Gastroesophageal sphincter (tissue), 4 donors: ENCODE results near the gene PRR36. TPM values are rescaled to one million over a fixed set of nuclear protein-coding genes. Genes with fewer than 3 reads are reported as not detected.

ENCODE experiments used
- ATAC-seq: fragments of 150-250 bp; one replicate; pipeline ENCODE4 v1.9.1; 2016; ENCODE audit warnings: mild to moderate bottlenecking, moderate library complexity
- H3K27ac ChIP-seq, 4 donors: fragments of 200-600 bp; sonication (generic) in 3 of 4; 1 replicate in 3 of 4; 2 replicates in 1 of 4; pipeline ENCODE4 v1.5.1; 2016 to 2019
- H3K27me3 ChIP-seq: fragments of 200-600 bp; sonication (generic); one replicate; pipeline ENCODE4 v1.5.1; 2019
- H3K36me3 ChIP-seq, 2 donors: fragments of 200-600 bp; sonication (generic); one replicate each; pipeline ENCODE4 v1.5.1; 2019; ENCODE audit warnings: control low read depth in 1 of 2
- H3K4me1 ChIP-seq, 3 donors: fragments of 200-600 bp; sonication (generic); 1 replicate in 2 of 3; 2 replicates in 1 of 3; pipeline ENCODE4 v1.5.1; 2016 to 2019; ENCODE audit warnings: control low read depth in 2 of 3
- H3K4me3 ChIP-seq, 2 donors: fragments of 200-600 bp; sonication (generic); one replicate each; pipeline ENCODE4 v1.5.1; 2019; ENCODE audit warnings: mild to moderate bottlenecking in 1 of 2, moderate library complexity in 1 of 2
- H3K9me3 ChIP-seq, 3 donors: fragments of 200-600 bp; sonication (generic); one replicate each; pipeline ENCODE4 v1.5.1; 2017 to 2019; ENCODE audit warnings: control low read depth in 2 of 3
- CTCF ChIP-seq, 4 experiments: fragments of 200-600 bp in 2 of 4; fragments of 450-650 bp in 2 of 4; sonication (generic) in 1 of 4; IDR thresholded peaks; one replicate each; pipeline ENCODE4 v1.5.1; 2017 to 2019; ENCODE audit warnings: antibody characterized with exemption in 4 of 4, mild to moderate bottlenecking in 2 of 4, moderate library complexity in 2 of 4
- EP300 ChIP-seq: sonication (generic); formaldehyde crosslinking; IDR thresholded peaks from one replicate; pipeline ENCODE4 v1.6.1; 2017; ENCODE audit warnings: antibody characterized with exemption, mild to moderate bottlenecking
- POLR2A ChIP-seq, 2 donors: fragments of 450-650 bp; IDR thresholded peaks; one replicate each; pipeline ENCODE4 v1.6.1; 2017; ENCODE audit warnings: antibody characterized with exemption in 2 of 2, mild to moderate bottlenecking in 2 of 2, moderate library complexity in 1 of 2
- POLR2AphosphoS5 ChIP-seq: sonication (generic); formaldehyde crosslinking; IDR thresholded peaks from one replicate; pipeline ENCODE4 v1.6.1; 2017; ENCODE audit warnings: antibody characterized with exemption
- WGBS, 2 donors: methylation state at CpG; one replicate each; pipeline ENCODE4 v1.1.5; 2018; ENCODE audit warnings: low coverage in 1 of 2; 5-methylcytosine and 5-hydroxymethylcytosine counted together
- total RNA-seq, 4 donors: library from RNA; depleted of rRNA; stranded (reverse); fragments of >200 nt; gene quantifications; one replicate each; pipeline ENCODE4 v1.1.0, GENCODE V29; 2016

PRR36 gene
- total RNA-seq, 4 donors from 2014 or later: not detected

- Histone ChIP-seq H3K27me3 (peaks cover 12% of the 10 kb centered on the region), H3K4me1 (peaks cover 4 to 61% (median 32%) of the 10 kb centered on the region in 3 donors), H3K36me3 (peaks cover 0 to 41% of the 10 kb centered on the region in 2 donors), H3K4me3 (peak overlapping the region; percentile 91 to 95), H3K9me3 (no peaks in the 10 kb centered on the region), H3K27ac (peak overlapping the region; percentile 59 to 94 (median 90))
- no peak for TF ChIP-seq EP300
- no peak for TF ChIP-seq POLR2AphosphoS5
- TF ChIP-seq POLR2A (IDR thresholded peaks at IDR 0.05): no peak
- TF ChIP-seq CTCF (IDR thresholded peaks at IDR 0.05): no peak
- 55% methylated on average over 10 of the region's 68 CpGs; no CpG with 5 or more reads in 1 of the 2 donors for WGBS, 2 donors
- peak; percentile 37 for ATAC-seq
Measured at GRCh38 chr19:7904074-7905020, 30.2 kb upstream of the PRR36 start.

- H3K27ac ChIP-seq: peak within 1 kb of the TSS; percentile 59 to 94 (median 90)
- H3K4me3 ChIP-seq: peak within 1 kb of the TSS; percentile 91 to 95
- H3K9me3 ChIP-seq: no peaks in the 10 kb centered on the region
- peaks cover 4 to 53% (median 32%) of the 10 kb centered on the region in 3 donors for H3K4me1 ChIP-seq
- WGBS, 2 donors: 0% methylated on average over 14 of the region's 89 CpGs; no CpG with 5 or more reads in 1 of the 2 donors
- TF ChIP-seq POLR2AphosphoS5 (peak; percentile 77), EP300 (no peak), POLR2A (IDR thresholded peaks at IDR 0.05) (peak; percentile 78 to 83), CTCF (IDR thresholded peaks at IDR 0.05) (peak in 3 of 4 experiments; percentile 41 to 76 (median 47))
- peak; percentile 94 for ATAC-seq
- peaks cover 0 to 32% of the 10 kb centered on the region in 2 donors for H3K36me3 ChIP-seq
- H3K27me3 ChIP-seq: peaks cover 12% of the 10 kb centered on the region
Measured at GRCh38 chr19:7903244-7904073, 29.3 kb upstream of the PRR36 start, which contains the start of gene MAP2K7. Gene MAP2K7, plus strand, starts transcription at chr19:7903877. Its CDS starts 68 bp downstream, at chr19:7903945.

GRCh38 chr19:7902796-7903243 is 28.6 kb upstream of the PRR36 start:
- 20% methylated on average over 1 of the region's 20 CpGs; no CpG with 5 or more reads in 1 of the 2 donors for WGBS, 2 donors
- no peak for ATAC-seq
- H3K9me3 ChIP-seq: no peaks in the 10 kb centered on the region
- H3K4me3 ChIP-seq: peak overlapping the region; percentile 30 to 95
- TF ChIP-seq POLR2AphosphoS5 (no peak), CTCF (IDR thresholded peaks at IDR 0.05) (no peak), POLR2A (IDR thresholded peaks at IDR 0.05) (no peak), EP300 (no peak)
- H3K36me3 ChIP-seq: peaks cover 0 to 27% of the 10 kb centered on the region in 2 donors
- H3K27ac ChIP-seq: peak overlapping the region; percentile 26 to 91 (median 86)
- H3K27me3 ChIP-seq: peaks cover 12% of the 10 kb centered on the region
- peaks cover 4 to 46% (median 32%) of the 10 kb centered on the region in 3 donors for H3K4me1 ChIP-seq

GRCh38 chr19:7901337-7901736 is 27.1 kb upstream of the PRR36 start:
- Histone ChIP-seq H3K36me3 (peaks cover 0 to 12% of the 10 kb centered on the region in 2 donors), H3K4me3 (no peak overlapping the region), H3K27ac (no peak overlapping the region), H3K4me1 (peaks cover 4 to 31% (median 24%) of the 10 kb centered on the region in 3 donors), H3K9me3 (no peaks in the 10 kb centered on the region), H3K27me3 (peaks cover 12% of the 10 kb centered on the region)
- ATAC-seq: no peak
- 78 to 98% methylated on average over 2 to 5 of the region's 7 CpGs for WGBS, 2 donors
- TF ChIP-seq CTCF (IDR thresholded peaks at IDR 0.05): no peak
- TF ChIP-seq POLR2AphosphoS5: no peak
- TF ChIP-seq EP300: no peak
- no peak for TF ChIP-seq POLR2A (IDR thresholded peaks at IDR 0.05)
